SK-N-SH (cell line): ENCODE data around the gene BAIAP2. TPM values are rescaled to one million over a fixed set of nuclear protein-coding genes. Genes with fewer than 3 reads are reported as not detected.

ENCODE experiments used
- CTCF ChIA-PET: fragments of 300-600, 350-600 bp; formaldehyde crosslinking; extraction: SDS; loops from one replicate; lab custom pipeline; 2021; lab: Yijun Ruan, JAX
- POLR2A ChIA-PET: fragments of 350-600 bp; sonication (Branson Sonifier 250); formaldehyde crosslinking; extraction: SDS; loops from one replicate; lab custom pipeline; 2020; ENCODE audit warnings: antibody characterized with exemption, inconsistent platforms; lab: Yijun Ruan, JAX
- DNase-seq: peaks from one replicate; pipeline ENCODE4 v3.0.0; 2012
- H2AFZ ChIP-seq: fragments of 200-600 bp; sonication (generic); 2 replicates; pipeline ENCODE4 v1.8.1; 2016; ENCODE audit warnings: antibody characterized with exemption, mild to moderate bottlenecking, low read depth
- H3F3A ChIP-seq: fragments of 200-600 bp; sonication (generic); replicated peaks from 2 replicates; pipeline ENCODE3; 2016; ENCODE audit warnings: antibody characterized with exemption, mild to moderate bottlenecking; ENCODE audit not compliant: insufficient read depth
- H3K27ac ChIP-seq, 2 experiments: fragments of 200-500 bp in 1 of 2; fragments of 200-600 bp in 1 of 2; sonication (Bioruptor generic) in 1 of 2; sonication (generic), shearing (Covaris generic) in 1 of 2; 2 replicates each; pipeline versions ENCODE4 v1.5.1 to v1.6.1; 2014 to 2016; ENCODE audit warnings: low read depth in 2 of 2, inconsistent platforms in 1 of 2, low read length in 1 of 2, mild to moderate bottlenecking in 1 of 2, mixed read lengths in 1 of 2
- H3K27me3 ChIP-seq: fragments of 200-600 bp; sonication (generic), shearing (Covaris generic); 2 replicates; pipeline ENCODE4 v1.6.1; 2016; ENCODE audit warnings: mixed run types; ENCODE audit not compliant: insufficient read depth
- H3K36me3 ChIP-seq, 2 experiments: fragments of 200-500 bp in 1 of 2; fragments of 200-600 bp in 1 of 2; sonication (Bioruptor generic) in 1 of 2; sonication (generic) in 1 of 2; replicated peaks in 1 of 2; 2 replicates each; pipeline versions ENCODE3 to v1.5.1; 2014 to 2016; ENCODE audit warnings: low read length in 1 of 2, mild to moderate bottlenecking in 1 of 2; ENCODE audit not compliant: insufficient read depth in 2 of 2, control insufficient read depth in 1 of 2
- H3K4me1 ChIP-seq, 2 experiments: fragments of 200-500 bp in 1 of 2; fragments of 200-600 bp in 1 of 2; sonication (Bioruptor generic) in 1 of 2; sonication (generic), shearing (Covaris generic) in 1 of 2; 2 replicates each; pipeline versions ENCODE4 v1.5.1 to v1.6.1; 2014 to 2016; ENCODE audit warnings: low read depth in 1 of 2, low read length in 1 of 2, mixed run types in 1 of 2; ENCODE audit not compliant: insufficient read depth in 2 of 2, control insufficient read depth in 1 of 2
- H3K4me2 ChIP-seq: fragments of 200-600 bp; sonication (generic), shearing (Covaris generic); 2 replicates; pipeline ENCODE4 v1.6.1; 2017; ENCODE audit warnings: mixed run types
- H3K4me3 ChIP-seq, 2 experiments: fragments of 200-500 bp in 1 of 2; fragments of 200-600 bp in 1 of 2; sonication (Bioruptor generic) in 1 of 2; sonication (generic), shearing (Covaris generic) in 1 of 2; 2 replicates each; pipeline versions ENCODE4 v1.5.1 to v1.8.1; 2014 to 2016; ENCODE audit warnings: low read depth in 2 of 2, inconsistent platforms in 1 of 2, low read length in 1 of 2, mild to moderate bottlenecking in 1 of 2, mixed read lengths in 1 of 2, moderate library complexity in 1 of 2
- H3K79me2 ChIP-seq: fragments of 200-600 bp; sonication (generic); 2 replicates; pipeline ENCODE4 v1.8.1; 2017; ENCODE audit warnings: mild to moderate bottlenecking; ENCODE audit not compliant: insufficient read depth
- H3K9ac ChIP-seq: fragments of 200-600 bp; sonication (generic); 2 replicates; pipeline ENCODE4 v1.6.1; 2017; ENCODE audit warnings: mixed run types
- H3K9me2 ChIP-seq: fragments of 200-600 bp; sonication (generic); 2 replicates; pipeline ENCODE4 v1.6.1; 2017; ENCODE audit warnings: mixed run types
- H3K9me3 ChIP-seq: fragments of 200-600 bp; sonication (generic); 2 replicates; pipeline ENCODE4 v1.6.1; 2017; ENCODE audit warnings: mixed run types, mild to moderate bottlenecking, moderate library complexity
- H4K20me1 ChIP-seq: fragments of 200-600 bp; sonication (generic); 2 replicates; pipeline ENCODE4 v1.6.1; 2017; ENCODE audit warnings: mild to moderate bottlenecking, mixed run types; ENCODE audit not compliant: insufficient read depth
- ELF1 ChIP-seq: IDR thresholded peaks from 2 replicates; pipeline ENCODE4 v1.4.0; 2012
- EP300 ChIP-seq, 2 experiments: IDR thresholded peaks; 2 replicates each; pipeline versions ENCODE4 v1.4.0 to v1.6.1; 2012; ENCODE audit warnings: borderline replicate concordance in 1 of 2, low read depth in 1 of 2, low read length in 1 of 2
- GABPA ChIP-seq: IDR thresholded peaks from 2 replicates; pipeline ENCODE4 v1.4.0; 2012; ENCODE audit warnings: low read depth, mild to moderate bottlenecking
- NFIC ChIP-seq: IDR thresholded peaks from 2 replicates; pipeline ENCODE4 v1.4.0; 2012; ENCODE audit warnings: borderline replicate concordance
- RCOR1 ChIP-seq: fragments of 150-350 bp; IDR thresholded peaks from 2 replicates; pipeline ENCODE4 v1.6.1; 2017; ENCODE audit warnings: antibody characterized with exemption, low read length
- USF2 ChIP-seq: fragments of 150-350 bp; IDR thresholded peaks from 2 replicates; pipeline ENCODE4 v1.6.1; 2017; ENCODE audit warnings: antibody characterized with exemption, low read length, low read depth, borderline replicate concordance
- WGBS: methylation state at CpG from one replicate; pipeline ENCODE4 v1.1.6; 2017; ENCODE audit warnings: low lambda C conversion rate; 5-methylcytosine and 5-hydroxymethylcytosine counted together
- polyA plus RNA-seq, 3 experiments: library from polyadenylated mRNA; depleted of rRNA; stranded (reverse); fragments of >200 nt; gene quantifications; 2 replicates each; pipeline ENCODE4 v1.2.3, GENCODE V29; 2012
- TF ChIP-seq, protein P1 (sequence below): IDR thresholded peaks from 2 replicates; pipeline ENCODE4 v1.4.0; 2012; ENCODE audit warnings: low read depth, borderline replicate concordance

BAIAP2 gene
- polyA plus RNA-seq, 1 of the 3 experiments (the other 2 are of a cell fraction) = 19.8 TPM

DNA sequence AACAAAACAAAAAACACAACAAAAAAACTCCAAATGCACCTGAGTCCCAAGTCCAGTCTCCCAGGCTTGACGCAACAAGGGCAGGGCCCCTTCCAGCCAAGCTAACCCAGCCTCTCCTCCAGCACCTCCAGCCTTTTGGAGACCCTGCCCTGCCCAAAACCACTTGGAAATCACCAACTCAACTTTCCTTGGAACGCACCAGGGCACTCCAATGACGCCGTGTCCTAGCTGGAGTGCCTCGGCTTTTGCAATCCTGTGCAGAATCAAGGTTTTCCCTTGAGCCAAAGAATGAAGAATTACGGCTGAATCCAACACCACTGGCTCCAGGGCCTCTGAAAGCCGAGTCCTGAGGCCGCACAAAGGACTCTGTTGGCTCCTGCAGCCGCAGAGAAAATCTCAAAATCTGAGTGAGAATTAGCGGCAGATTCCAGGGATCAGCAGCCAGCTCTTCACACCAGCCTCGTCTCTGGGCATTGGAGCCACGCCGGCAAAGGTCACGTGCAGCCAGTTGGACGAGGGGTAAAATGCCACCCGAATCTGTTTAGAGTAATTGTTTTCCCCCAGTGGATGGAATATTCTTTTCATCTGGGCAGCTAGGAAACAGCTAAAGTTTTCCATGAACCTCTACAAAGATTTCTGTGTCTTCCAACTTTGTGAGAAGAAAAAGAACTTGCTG lies 9.7 kb upstream of the BAIAP2 start:
- Histone ChIP-seq H3K9ac (no peak overlapping the region), H3F3A (no peaks in the 10 kb centered on the region), H2AFZ (no peak overlapping the region), H3K36me3 (no peaks in the 10 kb centered on the region), H3K9me3 (no peaks in the 10 kb centered on the region), H3K4me2 (no peak overlapping the region), H3K4me1 (peaks cover 0 to 32% of the 10 kb centered on the region in 2 experiments; a peak in 1 of 4 replicates), H4K20me1 (no peaks in the 10 kb centered on the region), H3K27me3 (peaks cover 25% of the 10 kb centered on the region), H3K27ac (no peak overlapping the region), H3K9me2 (no peaks in the 10 kb centered on the region), H3K79me2 (no peaks in the 10 kb centered on the region), H3K4me3 (no peak overlapping the region)
- CTCF ChIA-PET = interaction anchor here (0.8 to 19.0 kb wide), 21 partner anchors 8 to 109 kb away, joined by 3 to 668 read pairs (median 8); no protein-coding TSS in a partner anchor
- DNase-seq = no peak
- TF ChIP-seq, protein P1, sequence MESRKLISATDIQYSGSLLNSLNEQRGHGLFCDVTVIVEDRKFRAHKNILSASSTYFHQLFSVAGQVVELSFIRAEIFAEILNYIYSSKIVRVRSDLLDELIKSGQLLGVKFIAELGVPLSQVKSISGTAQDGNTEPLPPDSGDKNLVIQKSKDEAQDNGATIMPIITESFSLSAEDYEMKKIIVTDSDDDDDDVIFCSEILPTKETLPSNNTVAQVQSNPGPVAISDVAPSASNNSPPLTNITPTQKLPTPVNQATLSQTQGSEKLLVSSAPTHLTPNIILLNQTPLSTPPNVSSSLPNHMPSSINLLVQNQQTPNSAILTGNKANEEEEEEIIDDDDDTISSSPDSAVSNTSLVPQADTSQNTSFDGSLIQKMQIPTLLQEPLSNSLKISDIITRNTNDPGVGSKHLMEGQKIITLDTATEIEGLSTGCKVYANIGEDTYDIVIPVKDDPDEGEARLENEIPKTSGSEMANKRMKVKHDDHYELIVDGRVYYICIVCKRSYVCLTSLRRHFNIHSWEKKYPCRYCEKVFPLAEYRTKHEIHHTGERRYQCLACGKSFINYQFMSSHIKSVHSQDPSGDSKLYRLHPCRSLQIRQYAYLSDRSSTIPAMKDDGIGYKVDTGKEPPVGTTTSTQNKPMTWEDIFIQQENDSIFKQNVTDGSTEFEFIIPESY = no peak
- TF ChIP-seq GABPA = no peak
- TF ChIP-seq NFIC = no peak
- no peak for TF ChIP-seq RCOR1
- no peak for TF ChIP-seq USF2
- 73% methylated on average over 16 of the region's 16 CpGs for WGBS
- POLR2A ChIA-PET = interaction anchor here (0.5 to 1.5 kb wide), 2 partner anchors 10 to 38 kb away, joined by 3 read pairs; partner anchors contain the start of gene BAIAP2

DNA sequence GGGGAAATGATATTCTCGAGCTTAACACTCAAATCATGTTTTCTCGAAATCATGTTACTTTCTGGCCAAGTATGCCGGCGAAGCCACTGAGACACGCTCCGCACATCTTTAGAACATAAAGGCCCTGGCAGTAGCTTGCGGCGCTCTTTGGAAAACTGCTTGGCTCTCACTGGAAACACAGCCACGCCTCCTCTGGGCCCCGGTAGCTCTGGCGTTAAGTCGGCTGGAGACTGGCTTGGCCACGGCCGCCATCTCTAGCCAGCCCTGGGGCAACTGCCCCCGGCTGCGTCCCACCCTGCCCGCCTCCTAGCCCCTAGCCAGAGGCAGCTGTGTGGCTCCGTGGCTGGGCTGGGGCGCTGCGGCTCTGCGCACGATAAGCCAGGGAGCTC lies 9.2 kb upstream of the BAIAP2 start:
- no peak overlapping the region for H3K27ac ChIP-seq
- 82% methylated on average over 12 of the region's 22 CpGs for WGBS
- ChIA-PET POLR2A (interaction anchor here (1.5 kb wide), 1 partner anchor 10 kb away, joined by 3 read pairs; the partner anchor contains the start of gene BAIAP2), CTCF (interaction anchor here (0.8 to 19.0 kb wide), 18 partner anchors 12 to 108 kb away, joined by 3 to 668 read pairs (median 7); no protein-coding TSS in a partner anchor)
- H3K79me2 ChIP-seq = no peaks in the 10 kb centered on the region
- H4K20me1 ChIP-seq = no peaks in the 10 kb centered on the region
- TF ChIP-seq ELF1 (no peak), EP300 (IDR thresholded peaks at IDR 0.05; ENCODE audit: borderline replicate concordance in 1 of 2, low read depth in 1 of 2, low read length in 1 of 2) (no peak)
- H2AFZ ChIP-seq = no peak overlapping the region
- H3K4me1 ChIP-seq = peaks cover 0 to 32% of the 10 kb centered on the region in 2 experiments; a peak in 1 of 4 replicates
- no peaks in the 10 kb centered on the region for H3F3A ChIP-seq
- H3K27me3 ChIP-seq = peaks cover 25% of the 10 kb centered on the region
- H3K9me3 ChIP-seq = no peaks in the 10 kb centered on the region
- H3K36me3 ChIP-seq = no peaks in the 10 kb centered on the region
- peak; percentile 32 for DNase-seq
- H3K9ac ChIP-seq = no peak overlapping the region
- no peaks in the 10 kb centered on the region for H3K9me2 ChIP-seq
- no peak overlapping the region for H3K4me2 ChIP-seq
- no peak overlapping the region for H3K4me3 ChIP-seq
